PC-3 (cell line): ENCODE data around the gene TEKT5. TPM values are rescaled to one million over a fixed set of nuclear protein-coding genes. Genes with fewer than 3 reads are reported as not detected.

ENCODE experiments used
- ATAC-seq: fragments of 200-7000 bp; cut with Tn5 transposase; 2 replicates; pipeline ENCODE4 v1.9.1; 2020; ENCODE audit warnings: mild to moderate bottlenecking, moderate library complexity
- BruUV-seq: library from RNA; stranded (reverse); fragments of 400-500 nt; replicated peaks from 2 replicates; lab custom pipeline; 2021; lab: Mats Ljungman, UMichigan
- CTCF ChIA-PET: fragments of 300-600 bp; sonication (Branson Sonifier 250); formaldehyde crosslinking; loops from one replicate; lab custom pipeline; 2022; ENCODE audit warnings: antibody characterized with exemption; lab: Charles Lee
- POLR2A ChIA-PET: fragments of 300-600 bp; sonication (Branson Sonifier 250); formaldehyde crosslinking; loops from one replicate; lab custom pipeline; 2022; ENCODE audit warnings: antibody characterized with exemption; ENCODE audit not compliant: unreplicated experiment; lab: Charles Lee
- DNase-seq: peaks from one replicate; pipeline ENCODE4 v3.0.0-alpha.2; 2015
- H2AFZ ChIP-seq: fragments of 300-600 bp; sonication (generic); 2 replicates; pipeline ENCODE4 v1.6.0; 2016; ENCODE audit warnings: antibody characterized with exemption, low read length
- H3F3A ChIP-seq: fragments of 300-600 bp; sonication (generic); one replicate; pipeline ENCODE4 v1.6.0; 2017; ENCODE audit warnings: antibody characterized with exemption, low read length, control low read depth, mild to moderate bottlenecking; ENCODE audit not compliant: unreplicated experiment
- H3K27ac ChIP-seq: fragments of 300-600 bp; sonication (generic); 2 replicates; pipeline ENCODE4 v1.5.1; 2016; ENCODE audit warnings: mild to moderate bottlenecking, low read length
- H3K27me3 ChIP-seq: fragments of 300-600 bp; sonication (generic); 2 replicates; pipeline ENCODE4 v1.6.1; 2016; ENCODE audit warnings: low read length, mixed read lengths
- H3K36me3 ChIP-seq: fragments of 300-600 bp; sonication (generic); 2 replicates; pipeline ENCODE4 v1.6.1; 2016; ENCODE audit warnings: low read depth, mixed run types, low read length, mixed read lengths
- H3K4me1 ChIP-seq: fragments of 300-600 bp; sonication (generic); 2 replicates; pipeline ENCODE4 v1.5.1; 2016; ENCODE audit warnings: low read length; ENCODE audit not compliant: insufficient read depth
- H3K4me2 ChIP-seq: fragments of 300-600 bp; sonication (generic); 2 replicates; pipeline ENCODE4 v1.6.0; 2016; ENCODE audit warnings: low read length
- H3K4me3 ChIP-seq: fragments of 300-600 bp; sonication (generic); 2 replicates; pipeline ENCODE4 v1.5.1; 2016; ENCODE audit warnings: mild to moderate bottlenecking, low read length, mixed read lengths
- H3K79me2 ChIP-seq: fragments of 300-600 bp; sonication (generic); 2 replicates; pipeline ENCODE4 v1.6.1; 2017; ENCODE audit warnings: low read length, mixed read lengths
- H3K9ac ChIP-seq: fragments of 300-600 bp; sonication (generic); 2 replicates; pipeline ENCODE4 v1.6.0; 2016; ENCODE audit warnings: mild to moderate bottlenecking, low read length
- H3K9me2 ChIP-seq: fragments of 300-600 bp; sonication (generic); replicated peaks from 2 replicates; pipeline ENCODE4 v1.6.1; 2016; ENCODE audit warnings: mixed run types, low read length, mixed read lengths
- H3K9me3 ChIP-seq: fragments of 300-600 bp; sonication (generic); 2 replicates; pipeline ENCODE4 v1.6.1; 2016; ENCODE audit warnings: low read length, mixed read lengths
- H4K20me1 ChIP-seq: fragments of 300-600 bp; sonication (generic); 2 replicates; pipeline ENCODE4 v1.6.1; 2016; ENCODE audit warnings: low read length, mixed read lengths
- EZH2 ChIP-seq: fragments of 300-600 bp; sonication (generic); IDR thresholded peaks from one replicate; pipeline ENCODE4 v1.6.1; 2017; ENCODE audit warnings: antibody characterized with exemption, mild to moderate bottlenecking, low read length; ENCODE audit not compliant: unreplicated experiment
- EZH2phosphoT487 ChIP-seq: fragments of 300-600 bp; sonication (generic); IDR thresholded peaks from 2 replicates; pipeline ENCODE4 v1.6.1; 2018; ENCODE audit warnings: mild to moderate bottlenecking, antibody characterized with exemption, low read length, borderline replicate concordance
- intact Hi-C: fragments of 100-400 bp; cut with micrococcal nuclease; formaldehyde crosslinking; loops from 2 replicates; pipeline ENCODE4 v1.9.0; 2023
- total RNA-seq: library from RNA; depleted of rRNA; stranded (reverse); fragments of >200 nt; gene quantifications from 2 replicates; pipeline ENCODE4 v1.2.3, GENCODE V29; 2014
- TF ChIP-seq, protein P1 (sequence below): fragments of 300-600 bp; sonication (generic); conservative IDR thresholded peaks from 2 replicates; pipeline ENCODE4 v1.5.1; 2017; ENCODE audit warnings: antibody characterized with exemption, low read depth, mild to moderate bottlenecking, low read length

TEKT5 gene
- total RNA-seq, 1 experiment from 2014 or later, result not detected

- H3K4me3 ChIP-seq, result no peak overlapping the region
- H3K27me3 ChIP-seq, result no peaks in the 10 kb centered on the region
- no peak overlapping the region for H3K27ac ChIP-seq
- no peaks in the 10 kb centered on the region for H3K9me3 ChIP-seq
- POLR2A ChIA-PET, result no interaction called here
- intact Hi-C loops, result no loop called here
- TF ChIP-seq EZH2 (no peak), EZH2phosphoT487 (no peak)
- TF ChIP-seq, protein P1, sequence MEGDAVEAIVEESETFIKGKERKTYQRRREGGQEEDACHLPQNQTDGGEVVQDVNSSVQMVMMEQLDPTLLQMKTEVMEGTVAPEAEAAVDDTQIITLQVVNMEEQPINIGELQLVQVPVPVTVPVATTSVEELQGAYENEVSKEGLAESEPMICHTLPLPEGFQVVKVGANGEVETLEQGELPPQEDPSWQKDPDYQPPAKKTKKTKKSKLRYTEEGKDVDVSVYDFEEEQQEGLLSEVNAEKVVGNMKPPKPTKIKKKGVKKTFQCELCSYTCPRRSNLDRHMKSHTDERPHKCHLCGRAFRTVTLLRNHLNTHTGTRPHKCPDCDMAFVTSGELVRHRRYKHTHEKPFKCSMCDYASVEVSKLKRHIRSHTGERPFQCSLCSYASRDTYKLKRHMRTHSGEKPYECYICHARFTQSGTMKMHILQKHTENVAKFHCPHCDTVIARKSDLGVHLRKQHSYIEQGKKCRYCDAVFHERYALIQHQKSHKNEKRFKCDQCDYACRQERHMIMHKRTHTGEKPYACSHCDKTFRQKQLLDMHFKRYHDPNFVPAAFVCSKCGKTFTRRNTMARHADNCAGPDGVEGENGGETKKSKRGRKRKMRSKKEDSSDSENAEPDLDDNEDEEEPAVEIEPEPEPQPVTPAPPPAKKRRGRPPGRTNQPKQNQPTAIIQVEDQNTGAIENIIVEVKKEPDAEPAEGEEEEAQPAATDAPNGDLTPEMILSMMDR, result no peak
- CTCF ChIA-PET, result no interaction called here
- no peaks in the 10 kb centered on the region for H3K36me3 ChIP-seq
- no peaks in the 10 kb centered on the region for H3K4me1 ChIP-seq
- no peak overlapping the region for H2AFZ ChIP-seq
- H3K4me2 ChIP-seq, result no peak overlapping the region
- H3K9me2 ChIP-seq, result no peaks in the 10 kb centered on the region
- no peaks in the 10 kb centered on the region for H4K20me1 ChIP-seq
- H3K9ac ChIP-seq, result no peak overlapping the region
- BruUV-seq, result no TSS peak
- H3K79me2 ChIP-seq, result no peaks in the 10 kb centered on the region
- no peak for DNase-seq
- ATAC-seq, result no peak
- no peaks in the 10 kb centered on the region for H3F3A ChIP-seq
Observed at GRCh38 chr16:10631886-10632285, 62.8 kb downstream of the TEKT5 start.

DNA sequence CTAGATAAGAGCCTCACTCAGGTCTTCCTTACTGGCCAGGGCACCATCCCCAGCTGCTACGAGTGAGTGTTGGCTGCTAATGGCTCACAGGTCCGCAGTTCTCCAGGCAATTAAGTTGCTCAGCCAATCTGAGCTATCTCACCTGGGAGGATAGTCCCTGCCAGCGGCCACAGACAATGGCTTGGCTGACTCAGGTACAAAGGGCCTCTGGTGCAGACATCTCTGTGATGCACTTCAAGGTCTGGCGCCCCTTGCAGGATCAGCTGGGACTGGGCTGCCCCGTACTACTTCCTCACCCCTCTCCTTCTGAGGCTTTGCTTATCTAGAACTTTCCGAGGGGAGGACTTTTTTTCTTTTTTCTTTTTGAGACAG lies 65.2 kb downstream of the TEKT5 start:
- H3K27me3 ChIP-seq, result no peaks in the 10 kb centered on the region
- no TSS peak for BruUV-seq
- H3K79me2 ChIP-seq, result no peaks in the 10 kb centered on the region
- POLR2A ChIA-PET, result no interaction called here
- ATAC-seq (no peak), DNase-seq (peak; percentile 3)
- H3K36me3 ChIP-seq, result no peaks in the 10 kb centered on the region
- CTCF ChIA-PET, result no interaction called here
- H3F3A ChIP-seq, result no peaks in the 10 kb centered on the region
- H2AFZ ChIP-seq, result no peak overlapping the region
- peaks cover 6% of the 10 kb centered on the region; the same call in 1 of the 2 replicates for H3K4me1 ChIP-seq
- no peak overlapping the region for H3K4me2 ChIP-seq
- H3K9me3 ChIP-seq, result no peaks in the 10 kb centered on the region
- no peaks in the 10 kb centered on the region for H4K20me1 ChIP-seq
- H3K9ac ChIP-seq, result no peak overlapping the region
- H3K4me3 ChIP-seq, result no peak overlapping the region
- H3K9me2 ChIP-seq, result no peaks in the 10 kb centered on the region
- H3K27ac ChIP-seq, result no peak overlapping the region
- intact Hi-C loops, result no loop called here
- no peak for TF ChIP-seq EZH2
- TF ChIP-seq, protein P1, result no peak
- no peak for TF ChIP-seq EZH2phosphoT487

GRCh38 chr16:10625595-10626357 lies 69.0 kb downstream of the TEKT5 start:
- Histone ChIP-seq H3F3A (no peaks in the 10 kb centered on the region), H4K20me1 (no peaks in the 10 kb centered on the region), H2AFZ (no peak overlapping the region), H3K4me3 (no peak overlapping the region), H3K27me3 (no peaks in the 10 kb centered on the region), H3K4me2 (peak overlapping the region; percentile 6; the same call in 1 of the 2 replicates), H3K9me2 (no peaks in the 10 kb centered on the region), H3K4me1 (peaks cover 6% of the 10 kb centered on the region; the same call in 1 of the 2 replicates), H3K27ac (no peak overlapping the region; the same call in 1 of the 2 replicates), H3K36me3 (no peaks in the 10 kb centered on the region), H3K79me2 (no peaks in the 10 kb centered on the region), H3K9me3 (no peaks in the 10 kb centered on the region), H3K9ac (no peak overlapping the region)
- ATAC-seq (peak; percentile 46; the same call in 1 of the 2 replicates), DNase-seq (peak; percentile 60)
- intact Hi-C loops, result no loop called here
- CTCF ChIA-PET, result no interaction called here
- BruUV-seq, result no TSS peak
- TF ChIP-seq, protein P1, result no peak
- TF ChIP-seq EZH2phosphoT487, result no peak
- no peak for TF ChIP-seq EZH2
- POLR2A ChIA-PET, result no interaction called here
